Measurements from ENCODE around the gene TRPV3.
A peak's percentile ranks its signal among the peaks of the same experiment; 100 is the strongest.

Gene TRPV3

GRCh38 chr17:3547628-3548027, 10.0 kb downstream of the TRPV3 start:
- no peak for DNase-seq (ENCODE audit: extremely low read depth in 1 of 2, low read depth in 1 of 2)

- DNase-seq (ENCODE audit: extremely low read depth in 1 of 2, low read depth in 1 of 2), result no peak
Observed at GRCh38 chr17:3546997-3547396, 10.6 kb downstream of the TRPV3 start.

DNA sequence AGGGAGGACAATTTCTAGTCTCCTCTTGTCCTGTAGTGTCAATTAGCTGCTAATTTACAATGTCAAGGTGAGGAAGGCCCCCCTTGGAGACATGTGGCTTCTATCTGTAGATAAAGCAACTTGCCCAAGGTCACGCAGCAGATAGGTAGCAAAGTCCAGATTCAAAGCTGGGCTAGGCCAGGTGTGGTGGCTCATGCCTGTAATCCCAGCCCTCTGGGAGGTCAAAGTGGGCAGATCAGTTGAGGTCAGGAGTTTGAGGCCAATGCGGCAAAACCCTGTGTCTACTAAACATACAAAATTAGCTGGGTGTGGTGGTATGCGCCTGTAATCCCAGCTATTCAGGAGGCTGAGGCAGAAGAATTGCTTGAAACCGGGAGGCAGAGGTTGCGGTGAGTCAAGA, 11.1 kb downstream of the TRPV3 start:
- DNase-seq (ENCODE audit: extremely low read depth in 1 of 2, low read depth in 1 of 2), result no peak

DNA sequence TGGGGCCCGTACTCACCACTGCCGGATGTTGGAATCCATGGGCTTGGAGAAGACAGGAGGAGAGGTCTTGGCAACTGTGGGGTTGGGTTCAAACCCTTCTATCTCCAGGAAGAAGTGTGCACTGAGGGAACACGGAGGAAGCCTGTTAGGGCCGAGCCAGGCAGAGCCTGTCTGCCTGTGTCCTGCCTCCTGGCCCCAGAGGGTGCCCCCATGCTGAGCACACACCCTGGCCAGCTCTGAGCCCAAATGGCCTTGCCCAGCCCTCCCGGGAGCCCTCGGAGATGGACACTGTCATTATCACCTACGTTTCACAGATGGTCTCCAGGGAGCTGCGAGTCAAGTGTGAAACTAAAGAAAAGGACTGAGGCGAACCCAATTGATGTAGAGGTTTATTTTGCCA, 12.5 kb downstream of the TRPV3 start:
- DNase-seq (ENCODE audit: extremely low read depth in 1 of 2, low read depth in 1 of 2), result no peak

- no peak for DNase-seq (ENCODE audit: extremely low read depth in 1 of 2, low read depth in 1 of 2)
Observed at GRCh38 chr17:3544365-3544764, 13.2 kb downstream of the TRPV3 start.

GRCh38 chr17:3543453-3543852, 14.2 kb downstream of the TRPV3 start:
- DNase-seq (ENCODE audit: extremely low read depth in 1 of 2, low read depth in 1 of 2), result no peak

DNA sequence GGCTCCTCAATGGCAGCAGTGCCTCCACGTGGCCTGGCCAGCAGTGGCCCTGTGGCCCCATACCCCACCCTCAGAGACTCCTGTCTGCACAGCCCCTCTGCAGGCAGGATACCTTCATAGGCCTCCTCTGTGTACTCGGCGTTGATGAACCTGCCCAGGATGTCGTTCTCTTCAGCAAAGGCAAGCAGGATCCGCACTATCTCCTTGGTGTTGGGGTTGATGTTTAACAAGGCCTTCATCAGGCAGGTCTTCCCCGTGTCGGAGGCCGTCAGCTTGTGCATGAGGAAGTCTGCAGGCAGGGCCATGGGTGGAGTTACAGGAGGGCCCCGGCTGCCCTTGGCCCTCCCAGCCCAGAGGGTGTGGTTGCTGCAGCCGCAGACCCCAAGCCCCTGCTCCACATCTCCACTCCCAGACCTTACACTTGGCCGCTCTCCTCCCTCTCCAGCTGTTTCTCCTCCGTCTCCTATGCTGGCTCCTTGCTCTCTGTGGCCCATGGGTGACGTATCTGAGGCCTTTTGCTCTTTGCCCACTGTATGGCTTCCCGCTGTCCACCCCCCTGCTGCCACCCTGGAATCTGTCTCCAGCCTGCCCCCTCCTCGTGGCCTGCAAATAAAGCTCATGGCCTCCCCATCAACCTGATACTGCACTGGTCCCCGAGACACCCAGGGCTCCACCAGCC, 15.1 kb downstream of the TRPV3 start:
- DNase-seq (ENCODE audit: extremely low read depth in 1 of 2, low read depth in 1 of 2), result no peak

- no peak for DNase-seq (ENCODE audit: extremely low read depth in 1 of 2, low read depth in 1 of 2)
Observed at GRCh38 chr17:3539881-3540540, 17.6 kb downstream of the TRPV3 start.

GRCh38 chr17:3536716-3537115, 20.9 kb downstream of the TRPV3 start:
- no peak for DNase-seq (ENCODE audit: extremely low read depth in 1 of 2, low read depth in 1 of 2)

DNA sequence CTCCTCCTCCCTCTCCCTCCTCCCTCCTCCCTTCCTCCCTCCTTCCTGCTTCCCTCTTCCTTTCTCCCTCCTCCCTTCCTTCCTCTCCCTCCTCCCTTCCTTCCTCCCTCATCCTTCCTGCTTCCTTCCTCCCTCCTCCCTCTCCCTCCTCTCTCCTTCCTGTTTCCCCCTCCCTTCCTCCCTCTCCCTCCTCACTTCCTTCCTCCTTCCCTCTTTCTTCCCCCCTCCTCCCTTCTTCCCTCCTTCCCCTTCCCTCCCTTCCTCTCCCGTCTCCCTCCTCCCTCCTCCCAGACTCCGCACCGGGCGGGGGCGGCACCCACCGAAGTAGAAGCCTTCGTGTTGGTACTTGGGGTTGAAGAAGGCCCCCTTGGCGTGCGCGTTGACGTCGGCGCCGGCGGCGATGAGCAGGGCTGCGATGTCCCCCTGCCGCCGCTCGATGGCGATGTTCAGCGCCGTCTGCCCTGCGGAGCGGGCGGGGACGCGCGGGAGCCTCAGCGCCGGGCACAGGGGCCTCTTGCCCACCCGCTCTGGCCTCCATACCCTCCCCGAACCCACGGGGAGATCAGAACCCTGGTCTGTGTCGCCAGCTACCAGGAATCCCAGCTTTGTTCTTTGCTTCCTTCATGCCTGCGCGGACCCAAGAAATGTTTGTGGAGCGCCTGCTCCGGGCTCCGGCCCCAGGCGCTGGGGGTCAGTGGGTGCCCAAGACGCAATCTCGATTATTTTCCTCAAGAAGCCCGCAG, 22.2 kb downstream of the TRPV3 start:
- DNase-seq (ENCODE audit: extremely low read depth in 1 of 2, low read depth in 1 of 2), result peak; percentile 39 to 55

GRCh38 chr17:3534881-3535252, 22.7 kb downstream of the TRPV3 start:
- no peak for DNase-seq (ENCODE audit: extremely low read depth in 1 of 2, low read depth in 1 of 2)

DNA sequence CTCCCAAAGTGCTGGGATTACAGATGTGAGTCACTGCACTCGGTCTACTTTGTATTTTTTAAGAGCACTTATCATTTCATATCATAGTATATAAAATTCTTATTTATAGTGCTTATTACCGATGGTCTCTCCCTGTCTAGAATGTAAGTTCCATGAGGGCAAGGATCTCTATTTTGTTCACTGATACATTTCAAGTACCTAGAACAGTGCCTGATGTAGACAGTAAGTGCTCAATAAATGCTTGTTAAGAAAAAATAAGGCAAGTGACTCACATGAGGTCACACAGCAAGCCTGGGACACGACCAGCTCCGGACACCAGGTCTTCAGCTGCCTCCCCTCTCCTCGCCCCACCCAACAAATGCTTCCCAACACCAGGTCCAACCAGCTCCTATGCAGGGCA, 23.9 kb downstream of the TRPV3 start:
- DNase-seq (ENCODE audit: extremely low read depth in 1 of 2, low read depth in 1 of 2), result no peak

DNA sequence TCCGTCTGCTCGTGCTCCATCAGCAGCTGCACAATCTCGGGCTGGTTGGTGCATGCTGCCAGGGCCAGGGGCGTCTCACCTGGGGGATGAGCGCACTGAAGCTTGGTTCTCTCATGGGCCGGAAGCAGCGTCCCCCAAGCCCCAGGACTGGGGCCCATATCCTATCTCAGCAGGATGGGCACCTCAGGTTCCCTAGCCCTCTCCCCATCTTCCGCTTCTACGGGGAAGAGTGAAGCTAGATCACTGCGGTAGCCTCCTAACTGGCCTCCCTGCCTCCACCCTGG, 24.8 kb downstream of the TRPV3 start:
- no peak for DNase-seq (ENCODE audit: extremely low read depth in 1 of 2, low read depth in 1 of 2)

DNA sequence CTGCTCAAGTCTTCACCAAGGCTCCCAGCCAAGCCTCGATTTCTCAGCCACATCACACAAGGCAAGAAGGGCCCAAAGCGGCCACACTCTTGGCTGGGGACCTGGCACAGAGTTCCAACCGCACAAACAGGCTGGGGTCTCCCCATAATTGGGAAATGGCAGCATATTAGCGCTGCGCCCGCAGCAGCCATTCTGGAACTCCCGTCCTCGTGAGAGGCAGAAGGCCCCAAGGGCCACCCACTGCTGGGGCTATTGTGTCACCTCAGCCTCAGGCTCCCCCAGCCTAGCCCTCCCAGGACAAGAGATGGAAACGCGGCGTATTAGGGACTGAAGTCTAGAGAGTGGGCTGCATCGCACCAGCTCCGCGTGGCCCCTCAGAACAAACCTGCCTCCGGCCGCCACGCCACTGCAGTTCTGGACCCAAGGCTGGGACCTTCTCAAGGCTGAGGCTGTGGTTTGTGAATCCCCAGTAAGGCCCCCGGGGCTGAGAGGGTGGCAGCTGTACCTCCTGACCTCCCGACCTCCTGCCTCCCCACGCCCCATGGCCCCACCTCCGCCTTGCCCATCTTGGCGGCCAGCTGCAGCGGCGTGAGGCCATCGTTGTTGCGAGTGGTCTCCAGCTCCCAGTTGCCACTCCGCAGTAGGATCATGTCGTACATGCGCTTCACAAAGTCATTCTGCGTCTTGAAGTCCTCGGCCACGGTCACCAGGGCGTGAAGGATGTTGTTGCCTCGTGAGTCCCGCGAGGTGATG, 25.3 kb downstream of the TRPV3 start:
- DNase-seq (ENCODE audit: extremely low read depth in 1 of 2, low read depth in 1 of 2), result no peak

- DNase-seq (ENCODE audit: extremely low read depth in 1 of 2, low read depth in 1 of 2), result no peak
Observed at GRCh38 chr17:3531266-3532101, 26.1 kb downstream of the TRPV3 start.

GRCh38 chr17:3529817-3530741, 27.5 kb downstream of the TRPV3 start:
- DNase-seq (ENCODE audit: extremely low read depth in 1 of 2, low read depth in 1 of 2), result no peak

GRCh38 chr17:3528880-3529511, 28.6 kb downstream of the TRPV3 start:
- no peak for DNase-seq (ENCODE audit: extremely low read depth in 1 of 2, low read depth in 1 of 2)

GRCh38 chr17:3528403-3528851, 29.2 kb downstream of the TRPV3 start:
- no peak for DNase-seq (ENCODE audit: extremely low read depth in 1 of 2, low read depth in 1 of 2)

DNA sequence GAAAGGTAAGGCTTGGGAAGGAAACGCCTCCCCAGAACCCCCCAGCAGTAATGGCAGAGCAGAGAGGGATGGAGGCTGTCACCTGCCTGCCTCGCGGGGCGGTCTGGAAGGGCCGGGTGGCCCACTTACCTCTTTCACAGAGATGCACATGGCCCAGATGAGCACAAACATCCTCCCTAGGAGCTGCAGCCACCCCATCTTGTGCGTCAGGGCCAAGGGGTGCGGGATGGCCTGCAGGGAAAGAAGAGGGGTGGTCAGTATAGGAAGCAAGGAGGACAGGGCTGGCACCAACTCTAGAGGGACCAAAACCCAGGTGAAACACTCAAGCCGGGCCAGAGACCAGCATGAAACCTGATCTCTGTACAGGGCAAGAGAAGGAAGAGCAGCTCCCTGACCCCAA, 29.7 kb downstream of the TRPV3 start:
- DNase-seq (ENCODE audit: extremely low read depth in 1 of 2, low read depth in 1 of 2), result no peak
